WTC11 (cell line): ENCODE data around the gene CBY3. TPM values are rescaled to one million over a fixed set of nuclear protein-coding genes. Genes with fewer than 3 reads are reported as not detected.

Experiments
- ATAC-seq: fragments of 200-7000 bp; cut with Tn5 transposase; 2 replicates; pipeline ENCODE4 v1.10.0; 2021; ENCODE audit warnings: mild to moderate bottlenecking, moderate library complexity
- CTCF ChIA-PET: fragments of 300-600 bp; sonication (Branson Sonifier 250); formaldehyde crosslinking; loops from one replicate; lab custom pipeline; 2021; ENCODE audit warnings: antibody characterized with exemption; lab: Charles Lee
- POLR2A ChIA-PET: fragments of 350-600 bp; sonication (Branson Sonifier 250); formaldehyde crosslinking; loops from one replicate; lab custom pipeline; 2021; ENCODE audit warnings: antibody characterized with exemption; lab: Charles Lee
- DNase-seq: peaks from one replicate; pipeline ENCODE4 v3.0.0; 2021; ENCODE audit warnings: low spot score
- H3K27ac Mint-ChIP-seq: 2 replicates; pipeline ENCODE4 v1.8.0; 2021; ENCODE audit warnings: mixed read lengths
- H3K27me3 Mint-ChIP-seq: 2 replicates; pipeline ENCODE4 v1.8.0; 2021; ENCODE audit warnings: low read depth, mild to moderate bottlenecking, moderate library complexity, mixed read lengths
- H3K36me3 Mint-ChIP-seq: 2 replicates; pipeline ENCODE4 v1.8.0; 2021; ENCODE audit warnings: mixed read lengths
- H3K4me1 Mint-ChIP-seq: 2 replicates; pipeline ENCODE4 v1.8.0; 2022; ENCODE audit warnings: mixed read lengths
- H3K4me3 Mint-ChIP-seq: 2 replicates; pipeline ENCODE4 v1.8.0; 2021; ENCODE audit warnings: mild to moderate bottlenecking, moderate library complexity, mixed read lengths
- H3K9me3 Mint-ChIP-seq: 2 replicates; pipeline ENCODE4 v1.8.0; 2021; ENCODE audit warnings: mixed read lengths
- EMX1 ChIP-seq: fragments of 250-450 bp; sonication (Bioruptor Pico); IDR thresholded peaks from 2 replicates; pipeline ENCODE4 v1.8.0; 2021; ENCODE audit warnings: mild to moderate bottlenecking
- FOXJ3 ChIP-seq: sonication (generic); formaldehyde crosslinking; IDR thresholded peaks from 2 replicates; pipeline ENCODE4 v1.9.0; 2021; ENCODE audit warnings: missing genetic modification reagents, mild to moderate bottlenecking, borderline replicate concordance
- IRF2 ChIP-seq: sonication (generic); formaldehyde crosslinking; IDR thresholded peaks from 2 replicates; pipeline ENCODE4 v1.8.0; 2022; ENCODE audit warnings: low read depth, missing genetic modification reagents, borderline replicate concordance
- MYBL2 ChIP-seq: sonication (generic); formaldehyde crosslinking; IDR thresholded peaks from 2 replicates; pipeline ENCODE4 v1.8.1; 2023; ENCODE audit warnings: mild to moderate bottlenecking, moderate library complexity, missing genetic modification reagents
- NFE2L1 ChIP-seq: sonication (generic); formaldehyde crosslinking; IDR thresholded peaks from 2 replicates; pipeline ENCODE4 v1.8.1; 2023; ENCODE audit warnings: missing genetic modification reagents
- NFYB ChIP-seq: sonication (generic); formaldehyde crosslinking; conservative IDR thresholded peaks from 2 replicates; pipeline ENCODE4 v1.8.0; 2022; ENCODE audit warnings: low read depth, missing genetic modification reagents
- NR1H2 ChIP-seq: sonication (generic); formaldehyde crosslinking; IDR thresholded peaks from 2 replicates; pipeline ENCODE4 v1.9.0; 2021; ENCODE audit warnings: mild to moderate bottlenecking, moderate library complexity, missing genetic modification reagents
- SOX15 ChIP-seq: fragments of 250-450 bp; sonication (Bioruptor Pico); IDR thresholded peaks from 2 replicates; pipeline ENCODE4 v1.9.0; 2021; ENCODE audit warnings: mild to moderate bottlenecking
- ZBTB21 ChIP-seq: sonication (generic); formaldehyde crosslinking; IDR thresholded peaks from 2 replicates; pipeline ENCODE4 v1.8.1; 2023; ENCODE audit warnings: mild to moderate bottlenecking, missing genetic modification reagents, borderline replicate concordance
- ZNF263 ChIP-seq: sonication (generic); formaldehyde crosslinking; IDR thresholded peaks from 2 replicates; pipeline ENCODE4 v1.8.1; 2022; ENCODE audit warnings: low read depth, mild to moderate bottlenecking, moderate library complexity, missing genetic modification reagents
- ZNF317 ChIP-seq: sonication (generic); formaldehyde crosslinking; IDR thresholded peaks from 2 replicates; pipeline ENCODE4 v1.8.1; 2023; ENCODE audit warnings: low read depth, mild to moderate bottlenecking, moderate library complexity, missing genetic modification reagents, borderline replicate concordance
- total RNA-seq: library from RNA; stranded (reverse); gene quantifications from 3 replicates; pipeline ENCODE4 v1.2.3, GENCODE V29; 2021
- TF ChIP-seq, protein P1 (sequence below): sonication (generic); formaldehyde crosslinking; IDR thresholded peaks from 2 replicates; pipeline ENCODE4 v1.8.1; 2022; ENCODE audit warnings: missing genetic modification reagents, borderline replicate concordance
- TF ChIP-seq, protein P2 (sequence below): sonication (generic); formaldehyde crosslinking; IDR thresholded peaks from 2 replicates; pipeline ENCODE4 v1.8.1; 2023; ENCODE audit warnings: mild to moderate bottlenecking, moderate library complexity, missing genetic modification reagents
- TF ChIP-seq, protein P3 (sequence below): fragments of 250-450 bp; sonication (Bioruptor Pico); IDR thresholded peaks from 2 replicates; pipeline ENCODE4 v1.8.0; 2021; ENCODE audit warnings: mild to moderate bottlenecking
- TF ChIP-seq, protein P4 (sequence below): sonication (generic); formaldehyde crosslinking; IDR thresholded peaks from 2 replicates; pipeline ENCODE4 v1.8.0; 2022; ENCODE audit warnings: mild to moderate bottlenecking, missing genetic modification reagents
- TF ChIP-seq, protein P5 (sequence below): fragments of 250-450 bp; sonication (Bioruptor Pico); IDR thresholded peaks from 2 replicates; pipeline ENCODE4 v1.9.0; 2021; ENCODE audit warnings: mild to moderate bottlenecking
- TF ChIP-seq, protein P6 (sequence below): sonication (generic); formaldehyde crosslinking; IDR thresholded peaks from 2 replicates; pipeline ENCODE4 v1.8.1; 2023; ENCODE audit warnings: mild to moderate bottlenecking, missing genetic modification reagents, moderate library complexity
- TF ChIP-seq, protein P7 (sequence below): sonication (generic); formaldehyde crosslinking; conservative IDR thresholded peaks from 2 replicates; pipeline ENCODE4 v1.8.1; 2023; ENCODE audit warnings: mild to moderate bottlenecking, low read depth, missing genetic modification reagents, moderate library complexity

Gene CBY3
- total RNA-seq, 1 experiment from 2014 or later: 0.37 TPM

DNA sequence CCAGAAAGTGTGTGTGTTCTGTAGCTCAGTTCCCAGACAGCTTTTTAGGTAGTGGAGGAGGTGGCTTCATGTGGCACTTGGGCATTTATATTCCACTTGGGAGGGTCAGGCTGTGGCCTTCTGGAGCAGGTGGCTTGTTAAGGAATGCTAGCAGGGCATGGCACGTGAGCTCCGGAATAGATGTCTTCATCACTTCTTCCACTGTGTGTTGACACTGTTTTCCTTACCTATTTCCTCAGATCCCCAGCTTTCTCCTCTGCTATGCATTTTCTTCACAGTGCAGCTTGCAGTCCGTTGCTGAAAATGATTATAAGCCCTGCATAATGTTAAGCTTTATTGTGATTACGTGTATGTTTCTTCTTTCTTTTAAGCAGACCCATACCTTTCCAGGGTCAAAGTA, 48.5 kb upstream of the CBY3 start:
- no peak for DNase-seq
- ChIA-PET CTCF (no interaction called here), POLR2A (no interaction called here)
- Mint-ChIP-seq H3K36me3 (peaks cover 51% of the 10 kb centered on the region), H3K4me1 (peaks cover 14% of the 10 kb centered on the region), H3K27ac (no peak overlapping the region), H3K9me3 (no peaks in the 10 kb centered on the region), H3K27me3 (no peaks in the 10 kb centered on the region), H3K4me3 (no peak overlapping the region)
- no peak for ATAC-seq
- TF ChIP-seq ZNF263 (no peak), NFE2L1 (no peak), MYBL2 (CRISPR knock-in tag) (no peak), IRF2 (CRISPR knock-in tag) (no peak), FOXJ3 (CRISPR knock-in tag) (no peak)
- TF ChIP-seq, protein P1, sequence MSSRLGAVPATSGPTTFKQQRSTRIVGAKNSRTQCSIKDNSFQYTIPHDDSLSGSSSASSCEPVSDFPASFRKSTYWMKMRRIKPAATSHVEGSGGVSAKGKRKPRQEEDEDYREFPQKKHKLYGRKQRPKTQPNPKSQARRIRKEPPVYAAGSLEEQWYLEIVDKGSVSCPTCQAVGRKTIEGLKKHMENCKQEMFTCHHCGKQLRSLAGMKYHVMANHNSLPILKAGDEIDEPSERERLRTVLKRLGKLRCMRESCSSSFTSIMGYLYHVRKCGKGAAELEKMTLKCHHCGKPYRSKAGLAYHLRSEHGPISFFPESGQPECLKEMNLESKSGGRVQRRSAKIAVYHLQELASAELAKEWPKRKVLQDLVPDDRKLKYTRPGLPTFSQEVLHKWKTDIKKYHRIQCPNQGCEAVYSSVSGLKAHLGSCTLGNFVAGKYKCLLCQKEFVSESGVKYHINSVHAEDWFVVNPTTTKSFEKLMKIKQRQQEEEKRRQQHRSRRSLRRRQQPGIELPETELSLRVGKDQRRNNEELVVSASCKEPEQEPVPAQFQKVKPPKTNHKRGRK (CRISPR knock-in tag): no peak
- TF ChIP-seq, protein P2, sequence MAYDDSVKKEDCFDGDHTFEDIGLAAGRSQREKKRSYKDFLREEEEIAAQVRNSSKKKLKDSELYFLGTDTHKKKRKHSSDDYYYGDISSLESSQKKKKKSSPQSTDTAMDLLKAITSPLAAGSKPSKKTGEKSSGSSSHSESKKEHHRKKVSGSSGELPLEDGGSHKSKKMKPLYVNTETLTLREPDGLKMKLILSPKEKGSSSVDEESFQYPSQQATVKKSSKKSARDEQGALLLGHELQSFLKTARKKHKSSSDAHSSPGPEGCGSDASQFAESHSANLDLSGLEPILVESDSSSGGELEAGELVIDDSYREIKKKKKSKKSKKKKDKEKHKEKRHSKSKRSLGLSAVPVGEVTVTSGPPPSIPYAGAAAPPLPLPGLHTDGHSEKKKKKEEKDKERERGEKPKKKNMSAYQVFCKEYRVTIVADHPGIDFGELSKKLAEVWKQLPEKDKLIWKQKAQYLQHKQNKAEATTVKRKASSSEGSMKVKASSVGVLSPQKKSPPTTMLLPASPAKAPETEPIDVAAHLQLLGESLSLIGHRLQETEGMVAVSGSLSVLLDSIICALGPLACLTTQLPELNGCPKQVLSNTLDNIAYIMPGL (CRISPR knock-in tag): no peak
- TF ChIP-seq, protein P3, sequence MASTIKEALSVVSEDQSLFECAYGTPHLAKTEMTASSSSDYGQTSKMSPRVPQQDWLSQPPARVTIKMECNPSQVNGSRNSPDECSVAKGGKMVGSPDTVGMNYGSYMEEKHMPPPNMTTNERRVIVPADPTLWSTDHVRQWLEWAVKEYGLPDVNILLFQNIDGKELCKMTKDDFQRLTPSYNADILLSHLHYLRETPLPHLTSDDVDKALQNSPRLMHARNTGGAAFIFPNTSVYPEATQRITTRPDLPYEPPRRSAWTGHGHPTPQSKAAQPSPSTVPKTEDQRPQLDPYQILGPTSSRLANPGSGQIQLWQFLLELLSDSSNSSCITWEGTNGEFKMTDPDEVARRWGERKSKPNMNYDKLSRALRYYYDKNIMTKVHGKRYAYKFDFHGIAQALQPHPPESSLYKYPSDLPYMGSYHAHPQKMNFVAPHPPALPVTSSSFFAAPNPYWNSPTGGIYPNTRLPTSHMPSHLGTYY (CRISPR knock-in tag): no peak

DNA sequence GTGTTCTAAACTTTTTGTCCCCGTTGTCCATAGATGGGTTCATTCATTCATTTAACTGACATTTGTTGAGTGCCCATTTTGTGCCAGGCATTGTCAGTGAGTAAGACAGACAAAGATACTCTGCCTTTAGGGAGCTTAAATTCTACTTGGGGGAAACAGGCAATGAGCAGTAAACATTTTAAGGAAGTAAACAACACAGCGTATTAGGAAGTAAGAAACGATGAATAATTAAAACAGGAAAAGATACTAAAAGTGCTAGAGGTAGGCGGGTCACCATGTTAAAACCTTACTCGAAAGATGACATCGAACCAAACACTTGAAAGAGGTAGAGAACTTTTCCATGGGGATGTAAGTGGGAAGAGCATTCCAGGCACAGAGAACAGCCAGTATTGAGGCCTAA, 46.3 kb upstream of the CBY3 start:
- CTCF ChIA-PET: no interaction called here
- Mint-ChIP-seq H3K4me3 (no peak overlapping the region), H3K36me3 (peaks cover 73% of the 10 kb centered on the region), H3K9me3 (no peaks in the 10 kb centered on the region), H3K4me1 (peaks cover 7% of the 10 kb centered on the region), H3K27me3 (no peaks in the 10 kb centered on the region), H3K27ac (no peak overlapping the region)
- no peak for TF ChIP-seq NR1H2 (CRISPR knock-in tag)
- no peak for TF ChIP-seq SOX15 (CRISPR knock-in tag)
- no peak for TF ChIP-seq ZBTB21 (CRISPR knock-in tag)
- TF ChIP-seq, protein P4, sequence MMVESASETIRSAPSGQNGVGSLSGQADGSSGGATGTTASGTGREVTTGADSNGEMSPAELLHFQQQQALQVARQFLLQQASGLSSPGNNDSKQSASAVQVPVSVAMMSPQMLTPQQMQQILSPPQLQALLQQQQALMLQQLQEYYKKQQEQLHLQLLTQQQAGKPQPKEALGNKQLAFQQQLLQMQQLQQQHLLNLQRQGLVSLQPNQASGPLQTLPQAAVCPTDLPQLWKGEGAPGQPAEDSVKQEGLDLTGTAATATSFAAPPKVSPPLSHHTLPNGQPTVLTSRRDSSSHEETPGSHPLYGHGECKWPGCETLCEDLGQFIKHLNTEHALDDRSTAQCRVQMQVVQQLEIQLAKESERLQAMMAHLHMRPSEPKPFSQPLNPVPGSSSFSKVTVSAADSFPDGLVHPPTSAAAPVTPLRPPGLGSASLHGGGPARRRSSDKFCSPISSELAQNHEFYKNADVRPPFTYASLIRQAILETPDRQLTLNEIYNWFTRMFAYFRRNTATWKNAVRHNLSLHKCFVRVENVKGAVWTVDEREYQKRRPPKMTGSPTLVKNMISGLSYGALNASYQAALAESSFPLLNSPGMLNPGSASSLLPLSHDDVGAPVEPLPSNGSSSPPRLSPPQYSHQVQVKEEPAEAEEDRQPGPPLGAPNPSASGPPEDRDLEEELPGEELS (CRISPR knock-in tag): no peak
- TF ChIP-seq ZNF317 (CRISPR knock-in tag): no peak
- TF ChIP-seq, protein P5, sequence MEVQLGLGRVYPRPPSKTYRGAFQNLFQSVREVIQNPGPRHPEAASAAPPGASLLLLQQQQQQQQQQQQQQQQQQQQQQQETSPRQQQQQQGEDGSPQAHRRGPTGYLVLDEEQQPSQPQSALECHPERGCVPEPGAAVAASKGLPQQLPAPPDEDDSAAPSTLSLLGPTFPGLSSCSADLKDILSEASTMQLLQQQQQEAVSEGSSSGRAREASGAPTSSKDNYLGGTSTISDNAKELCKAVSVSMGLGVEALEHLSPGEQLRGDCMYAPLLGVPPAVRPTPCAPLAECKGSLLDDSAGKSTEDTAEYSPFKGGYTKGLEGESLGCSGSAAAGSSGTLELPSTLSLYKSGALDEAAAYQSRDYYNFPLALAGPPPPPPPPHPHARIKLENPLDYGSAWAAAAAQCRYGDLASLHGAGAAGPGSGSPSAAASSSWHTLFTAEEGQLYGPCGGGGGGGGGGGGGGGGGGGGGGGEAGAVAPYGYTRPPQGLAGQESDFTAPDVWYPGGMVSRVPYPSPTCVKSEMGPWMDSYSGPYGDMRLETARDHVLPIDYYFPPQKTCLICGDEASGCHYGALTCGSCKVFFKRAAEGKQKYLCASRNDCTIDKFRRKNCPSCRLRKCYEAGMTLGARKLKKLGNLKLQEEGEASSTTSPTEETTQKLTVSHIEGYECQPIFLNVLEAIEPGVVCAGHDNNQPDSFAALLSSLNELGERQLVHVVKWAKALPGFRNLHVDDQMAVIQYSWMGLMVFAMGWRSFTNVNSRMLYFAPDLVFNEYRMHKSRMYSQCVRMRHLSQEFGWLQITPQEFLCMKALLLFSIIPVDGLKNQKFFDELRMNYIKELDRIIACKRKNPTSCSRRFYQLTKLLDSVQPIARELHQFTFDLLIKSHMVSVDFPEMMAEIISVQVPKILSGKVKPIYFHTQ (CRISPR knock-in tag): no peak
- TF ChIP-seq, protein P6, sequence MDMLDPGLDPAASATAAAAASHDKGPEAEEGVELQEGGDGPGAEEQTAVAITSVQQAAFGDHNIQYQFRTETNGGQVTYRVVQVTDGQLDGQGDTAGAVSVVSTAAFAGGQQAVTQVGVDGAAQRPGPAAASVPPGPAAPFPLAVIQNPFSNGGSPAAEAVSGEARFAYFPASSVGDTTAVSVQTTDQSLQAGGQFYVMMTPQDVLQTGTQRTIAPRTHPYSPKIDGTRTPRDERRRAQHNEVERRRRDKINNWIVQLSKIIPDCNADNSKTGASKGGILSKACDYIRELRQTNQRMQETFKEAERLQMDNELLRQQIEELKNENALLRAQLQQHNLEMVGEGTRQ: no peak
- TF ChIP-seq, protein P7, sequence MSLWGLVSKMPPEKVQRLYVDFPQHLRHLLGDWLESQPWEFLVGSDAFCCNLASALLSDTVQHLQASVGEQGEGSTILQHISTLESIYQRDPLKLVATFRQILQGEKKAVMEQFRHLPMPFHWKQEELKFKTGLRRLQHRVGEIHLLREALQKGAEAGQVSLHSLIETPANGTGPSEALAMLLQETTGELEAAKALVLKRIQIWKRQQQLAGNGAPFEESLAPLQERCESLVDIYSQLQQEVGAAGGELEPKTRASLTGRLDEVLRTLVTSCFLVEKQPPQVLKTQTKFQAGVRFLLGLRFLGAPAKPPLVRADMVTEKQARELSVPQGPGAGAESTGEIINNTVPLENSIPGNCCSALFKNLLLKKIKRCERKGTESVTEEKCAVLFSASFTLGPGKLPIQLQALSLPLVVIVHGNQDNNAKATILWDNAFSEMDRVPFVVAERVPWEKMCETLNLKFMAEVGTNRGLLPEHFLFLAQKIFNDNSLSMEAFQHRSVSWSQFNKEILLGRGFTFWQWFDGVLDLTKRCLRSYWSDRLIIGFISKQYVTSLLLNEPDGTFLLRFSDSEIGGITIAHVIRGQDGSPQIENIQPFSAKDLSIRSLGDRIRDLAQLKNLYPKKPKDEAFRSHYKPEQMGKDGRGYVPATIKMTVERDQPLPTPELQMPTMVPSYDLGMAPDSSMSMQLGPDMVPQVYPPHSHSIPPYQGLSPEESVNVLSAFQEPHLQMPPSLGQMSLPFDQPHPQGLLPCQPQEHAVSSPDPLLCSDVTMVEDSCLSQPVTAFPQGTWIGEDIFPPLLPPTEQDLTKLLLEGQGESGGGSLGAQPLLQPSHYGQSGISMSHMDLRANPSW (CRISPR knock-in tag): no peak
- TF ChIP-seq NFYB (CRISPR knock-in tag): no peak
- no peak for TF ChIP-seq EMX1 (CRISPR knock-in tag)
- TF ChIP-seq IRF2 (CRISPR knock-in tag): no peak
- no peak for DNase-seq
- ATAC-seq: no peak
- POLR2A ChIA-PET: no interaction called here
